ENCODE measurements around the gene EEF1A2. TPM values are rescaled to one million over a fixed set of nuclear protein-coding genes. Genes with fewer than 3 reads are reported as not detected.

The EEF1A2 gene
- total RNA-seq, 1 experiment from 2014 or later, result 75.2 TPM

- Histone ChIP-seq H2AFZ (no peak overlapping the region), H3K27me3 (ENCODE audit: insufficient read depth, low read depth) (peaks cover 25% of the 10 kb centered on the region), H3K4me3 (no peak overlapping the region), H3F3A (ENCODE audit: insufficient read depth, low read depth) (no peaks in the 10 kb centered on the region), H3K4me2 (no peak overlapping the region), H4K20me1 (ENCODE audit: insufficient read depth) (no peaks in the 10 kb centered on the region; the same call in 1 of the 2 replicates), H3K9me3 (ENCODE audit: insufficient read depth, low read depth) (no peaks in the 10 kb centered on the region), H3K9me2 (ENCODE audit: insufficient read depth) (no peaks in the 10 kb centered on the region), H3K36me3 (ENCODE audit: low read depth) (no peaks in the 10 kb centered on the region), H3K79me2 (ENCODE audit: low read depth) (no peaks in the 10 kb centered on the region), H3K4me1 (replicated peaks; ENCODE audit: insufficient read depth) (no peaks in the 10 kb centered on the region), H3K27ac (no peak overlapping the region)
- TF ChIP-seq CTCF (conservative IDR thresholded peaks at IDR 0.05) (no peak), EZH2 (IDR thresholded peaks at IDR 0.05; ENCODE audit: low read depth) (no peak)
- ChIA-PET CTCF (no interaction called here), POLR2A (ENCODE audit: unreplicated experiment) (no interaction called here)
- no TSS peak for BruUV-seq (replicated peaks)
- DNase-seq, result no peak
- intact Hi-C loops (cut with micrococcal nuclease; ENCODE audit: unreplicated experiment), result loop anchor here (10.0 kb wide), 1 partner anchor 47 kb away; the partner anchor contains the start of gene EEF1A2
Observed at GRCh38 chr20:63447320-63447719, 51.6 kb downstream of the EEF1A2 start.

GRCh38 chr20:63446216-63447024 is 52.5 kb downstream of the EEF1A2 start:
- POLR2A ChIA-PET (ENCODE audit: unreplicated experiment), result no interaction called here
- TF ChIP-seq EZH2 (IDR thresholded peaks at IDR 0.05; ENCODE audit: low read depth) (no peak), CTCF (conservative IDR thresholded peaks at IDR 0.05) (no peak)
- Histone ChIP-seq H3K4me3 (no peak overlapping the region), H3K27ac (no peak overlapping the region), H3K27me3 (ENCODE audit: insufficient read depth, low read depth) (peaks cover 20% of the 10 kb centered on the region), H3K4me1 (replicated peaks; ENCODE audit: insufficient read depth) (no peaks in the 10 kb centered on the region), H3K4me2 (no peak overlapping the region), H2AFZ (no peak overlapping the region), H3K36me3 (ENCODE audit: low read depth) (no peaks in the 10 kb centered on the region), H3K79me2 (ENCODE audit: low read depth) (no peaks in the 10 kb centered on the region), H3K9me2 (ENCODE audit: insufficient read depth) (no peaks in the 10 kb centered on the region), H4K20me1 (ENCODE audit: insufficient read depth) (no peaks in the 10 kb centered on the region), H3K9me3 (ENCODE audit: insufficient read depth, low read depth) (no peaks in the 10 kb centered on the region), H3F3A (ENCODE audit: insufficient read depth, low read depth) (peaks cover under 1% of the 10 kb centered on the region; the same call in 1 of the 2 replicates)
- intact Hi-C loops (cut with micrococcal nuclease; ENCODE audit: unreplicated experiment), result loop anchor here (10.0 kb wide), 1 partner anchor 48 kb away; the partner anchor contains the start of gene EEF1A2
- BruUV-seq (replicated peaks), result no TSS peak
- CTCF ChIA-PET, result no interaction called here
- DNase-seq, result no peak

GRCh38 chr20:63445075-63445734 is 53.7 kb downstream of the EEF1A2 start:
- peaks cover 25% of the 10 kb centered on the region for H3K27me3 ChIP-seq (ENCODE audit: insufficient read depth, low read depth)
- no peak for DNase-seq
- no peak overlapping the region for H3K4me2 ChIP-seq
- TF ChIP-seq CTCF (conservative IDR thresholded peaks at IDR 0.05) (no peak), EZH2 (IDR thresholded peaks at IDR 0.05; ENCODE audit: low read depth) (no peak)
- no peaks in the 10 kb centered on the region for H3K9me3 ChIP-seq (ENCODE audit: insufficient read depth, low read depth)
- no TSS peak for BruUV-seq (replicated peaks)
- no peaks in the 10 kb centered on the region for H4K20me1 ChIP-seq (ENCODE audit: insufficient read depth)
- H3K4me3 ChIP-seq, result no peak overlapping the region
- ChIA-PET CTCF (interaction anchor here (0.7 kb wide), 1 partner anchor 19 kb away, joined by 3 read pairs; no protein-coding TSS in a partner anchor), POLR2A (ENCODE audit: unreplicated experiment) (interaction anchor here (0.5 kb wide), 1 partner anchor 89 kb away, joined by 6 read pairs; no protein-coding TSS in a partner anchor)
- no peak overlapping the region for H2AFZ ChIP-seq
- H3K27ac ChIP-seq, result no peak overlapping the region
- no peaks in the 10 kb centered on the region for H3K4me1 ChIP-seq (replicated peaks; ENCODE audit: insufficient read depth)
- H3K36me3 ChIP-seq (ENCODE audit: low read depth), result no peaks in the 10 kb centered on the region
- H3F3A ChIP-seq (ENCODE audit: insufficient read depth, low read depth), result peaks cover 4% of the 10 kb centered on the region; the same call in 1 of the 2 replicates
- no peaks in the 10 kb centered on the region for H3K79me2 ChIP-seq (ENCODE audit: low read depth)
- H3K9me2 ChIP-seq (ENCODE audit: insufficient read depth), result no peaks in the 10 kb centered on the region
- intact Hi-C loops (cut with micrococcal nuclease; ENCODE audit: unreplicated experiment), result loop anchor here (10.0 kb wide), 1 partner anchor 50 kb away; the partner anchor contains the start of gene EEF1A2

Measured in PC-9 (cell line).